Coronary artery (tissue), 2 donors: ENCODE data around the gene CAPS.
"Not testable (repeated sequence)": the region's sequence is repeated elsewhere in the genome, so short reads cannot be mapped to it uniquely, and the experiment has no call there.

Experiments
- DNase-seq: peaks from one replicate; pipeline ENCODE4 v3.0.0-alpha.2; 2017; ENCODE audit warnings: low spot score
- H3K27ac ChIP-seq, 2 donors: fragments of 200-600 bp; sonication (generic); one replicate each; pipeline ENCODE4 v1.5.1; 2016 to 2019
- H3K4me3 ChIP-seq: fragments of 200-600 bp; sonication (generic); 2 replicates; pipeline ENCODE4 v1.5.1; 2016; ENCODE audit warnings: mild to moderate bottlenecking, moderate library complexity
- CTCF ChIP-seq: fragments of 200-600 bp; sonication (generic); IDR thresholded peaks from one replicate; pipeline ENCODE4 v1.5.1; 2019; ENCODE audit warnings: antibody characterized with exemption

The CAPS gene

DNA sequence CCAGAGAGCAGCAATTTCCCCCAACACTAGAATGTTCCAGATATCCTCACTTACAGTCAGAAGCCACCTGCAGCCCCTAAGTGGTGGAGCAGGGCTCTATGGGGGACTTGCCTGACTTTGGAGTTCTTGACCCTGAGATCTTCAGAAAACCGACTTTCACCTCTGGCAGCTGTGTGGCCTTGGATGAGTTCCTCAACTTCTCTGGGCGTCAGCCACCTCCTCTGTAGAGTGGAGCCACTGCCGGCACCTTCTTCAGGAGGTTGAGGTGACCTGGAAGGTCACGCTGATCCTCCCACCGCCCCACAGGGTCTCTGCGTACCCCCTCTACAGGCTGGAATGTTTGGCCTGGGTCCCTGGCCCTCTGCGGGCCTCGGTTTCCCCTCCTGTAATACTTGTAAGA is 36.6 kb upstream of the CAPS start:
- no peak for TF ChIP-seq CTCF

DNA sequence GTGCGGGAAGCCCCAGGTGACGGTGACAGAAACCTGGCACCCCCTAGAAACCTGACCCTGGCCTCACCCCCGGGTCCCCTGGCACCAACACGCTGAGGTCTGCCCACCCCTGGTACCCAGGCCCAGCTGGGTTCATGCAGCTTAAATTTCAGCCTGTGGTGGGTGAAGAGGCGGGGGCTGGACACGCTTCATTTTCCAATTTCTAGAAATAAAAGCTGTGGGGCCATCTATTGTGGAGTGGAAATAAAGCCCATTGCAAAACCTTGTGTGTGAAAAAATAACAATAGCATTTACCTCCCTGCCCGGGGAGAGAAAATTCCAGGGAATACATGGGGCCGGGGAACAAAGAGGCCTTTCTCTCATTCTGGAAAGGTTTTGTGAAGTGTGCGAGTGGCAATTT is 36.2 kb upstream of the CAPS start:
- no peak for DNase-seq
- no peak for TF ChIP-seq CTCF
- Histone ChIP-seq H3K4me3 (no peak overlapping the region), H3K27ac (no peak overlapping the region)

More for the DNA sequence above, 36.6 kb upstream of the CAPS start:
- no peak overlapping the region for H3K4me3 ChIP-seq
- H3K27ac ChIP-seq = no peak overlapping the region
- no peak for DNase-seq

DNA sequence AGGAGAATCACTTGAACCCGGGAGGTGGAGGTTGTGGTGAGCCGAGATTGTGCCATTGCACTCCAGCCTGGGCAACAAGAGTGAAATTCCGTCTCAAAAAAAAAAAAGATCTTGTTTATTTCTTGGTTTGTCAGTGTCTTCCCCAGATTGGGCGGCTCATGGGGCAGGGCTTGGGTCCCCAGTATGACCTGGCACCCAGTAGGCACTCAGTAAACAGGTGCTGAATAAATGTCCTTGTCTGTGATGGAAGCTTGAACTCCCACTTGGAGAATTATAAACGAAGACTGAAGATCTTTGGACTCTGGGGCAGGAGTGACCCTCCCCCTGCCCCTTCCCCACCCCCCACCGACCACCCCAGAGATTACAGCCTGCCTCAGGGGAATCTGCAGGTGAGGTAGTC is 33.9 kb upstream of the CAPS start:
- H3K27ac ChIP-seq = no peak overlapping the region
- no peak overlapping the region for H3K4me3 ChIP-seq
- no peak for DNase-seq
- TF ChIP-seq CTCF = no peak

DNA sequence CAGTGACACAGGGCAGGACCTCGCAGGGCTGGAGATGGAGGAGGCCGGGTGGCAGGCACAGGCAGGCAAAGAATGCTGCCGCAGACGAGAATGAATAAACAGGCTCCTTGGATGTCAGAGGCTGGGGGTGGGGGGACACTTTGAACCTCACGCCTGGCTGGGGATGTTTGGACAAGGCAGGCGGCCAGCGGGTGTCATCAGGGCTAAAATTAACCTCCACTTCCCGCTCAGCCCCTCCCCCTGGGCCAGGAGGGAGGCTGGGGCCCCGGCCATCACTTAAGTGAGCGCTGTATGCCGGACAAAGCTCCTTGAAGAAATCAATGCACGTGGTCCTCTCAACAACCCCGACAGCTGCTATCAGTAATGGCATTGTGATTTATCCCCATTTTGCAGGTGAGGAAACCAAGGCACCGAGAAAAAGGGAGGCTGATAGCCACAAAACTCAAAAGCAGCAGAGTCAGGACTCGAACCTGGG is 33.4 kb upstream of the CAPS start:
- H3K27ac ChIP-seq = no peak overlapping the region
- no peak overlapping the region for H3K4me3 ChIP-seq
- no peak for DNase-seq
- TF ChIP-seq CTCF = no peak

GRCh38 chr19:5881543-5882299 is 32.3 kb upstream of the CAPS start:
- DNase-seq = no peak
- Histone ChIP-seq H3K4me3 (no peak overlapping the region), H3K27ac (no peak overlapping the region)
- TF ChIP-seq CTCF = no peak

DNA sequence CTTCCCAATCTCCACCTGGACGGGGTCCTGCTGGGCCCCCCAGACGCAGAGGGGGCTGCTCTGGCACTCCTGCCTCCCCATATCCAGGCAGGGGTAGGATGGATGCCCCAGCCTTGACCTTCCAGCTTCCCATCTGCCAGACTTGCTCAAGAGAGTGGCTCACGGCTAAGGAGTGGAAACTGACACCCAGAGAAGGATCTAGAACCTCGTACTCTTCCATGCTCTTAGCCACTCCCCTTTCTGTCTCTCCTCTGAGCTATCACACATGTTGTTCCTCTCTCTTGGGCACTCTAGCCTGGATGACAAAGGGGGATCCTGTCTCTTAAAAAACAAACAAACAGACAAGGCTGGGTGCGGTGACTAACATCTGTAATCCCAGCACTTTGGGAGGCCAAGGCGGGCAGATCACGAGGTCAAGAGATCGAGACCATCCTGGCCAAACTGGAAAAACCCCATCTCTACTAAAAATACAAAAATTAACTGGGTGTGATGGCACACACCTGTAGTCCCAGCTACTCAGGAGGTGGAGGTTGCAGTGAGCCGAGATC is 31.6 kb upstream of the CAPS start:
- Histone ChIP-seq H3K27ac (no peak overlapping the region), H3K4me3 (no peak overlapping the region)
- DNase-seq = no peak
- TF ChIP-seq CTCF = no peak

DNA sequence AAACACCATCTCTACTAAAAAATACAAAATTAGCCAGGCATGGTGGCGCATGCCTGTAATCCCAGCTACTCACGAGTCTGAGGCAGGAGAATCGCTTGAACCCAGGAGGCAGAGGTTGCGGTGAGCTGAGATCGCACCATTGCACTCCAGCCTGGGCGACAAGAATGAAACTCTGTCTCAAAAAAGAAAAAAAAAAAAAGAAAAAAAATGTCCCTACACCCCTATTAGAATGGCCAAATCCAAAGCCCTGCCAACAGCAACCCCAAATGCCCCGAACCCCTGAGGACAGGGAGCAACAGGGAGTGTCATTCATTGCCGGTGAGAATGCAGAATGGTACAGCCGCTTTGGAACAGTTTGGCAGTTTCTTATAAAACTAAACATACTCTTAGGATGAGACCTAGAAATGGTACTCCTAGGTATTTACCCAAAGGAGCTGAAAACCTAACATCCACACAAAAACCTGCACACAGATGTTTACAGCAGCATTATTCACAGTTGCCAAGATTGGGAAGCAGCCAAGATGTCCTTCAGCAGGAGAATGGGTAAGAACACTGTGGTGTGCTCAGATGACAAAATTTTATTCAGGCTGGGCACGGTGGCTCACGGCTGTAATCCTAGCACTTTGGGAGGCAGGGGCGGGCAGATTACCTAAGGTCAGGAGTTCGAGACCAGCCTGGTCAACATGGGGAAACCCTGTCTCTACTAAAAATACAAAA is 30.7 kb upstream of the CAPS start:
- H3K4me3 ChIP-seq, H3K27ac ChIP-seq, DNase-seq: not testable (repeated sequence)

DNA sequence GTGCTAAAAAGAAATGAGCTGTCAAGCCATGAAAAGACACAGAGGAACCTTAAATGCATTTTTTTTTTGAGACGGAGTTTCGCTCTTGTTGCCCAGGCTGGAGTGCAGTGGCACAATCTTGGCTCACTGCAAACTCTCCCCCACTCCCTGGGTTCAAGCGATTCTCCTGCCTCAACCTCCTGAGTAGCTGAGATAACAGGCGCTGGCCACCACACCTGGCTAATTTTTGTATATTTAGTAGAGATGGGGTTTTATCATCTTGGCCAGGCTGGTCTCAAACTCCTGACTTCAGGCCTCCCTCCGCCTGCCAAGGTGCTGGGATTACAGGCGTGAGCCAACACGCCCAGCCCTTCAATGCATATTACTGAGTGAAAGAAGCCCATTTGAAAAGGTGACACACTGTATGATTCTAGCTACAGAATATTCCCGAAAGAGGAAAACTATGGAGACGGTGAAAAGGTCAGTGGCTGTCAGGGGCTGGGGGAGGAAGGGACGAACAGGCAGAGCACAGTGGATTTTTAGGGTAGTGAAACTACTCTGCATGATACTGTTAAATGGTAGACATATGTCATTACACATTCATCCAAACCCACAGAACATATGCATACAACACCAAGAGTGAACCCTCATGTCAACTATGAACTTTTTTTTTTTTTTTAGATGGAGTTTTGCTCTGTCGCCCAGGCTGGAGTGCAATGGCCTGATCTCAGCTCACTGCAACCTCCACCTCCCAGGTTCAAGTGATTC is 29.8 kb upstream of the CAPS start:
- not testable (repeated sequence) for H3K27ac ChIP-seq, DNase-seq, H3K4me3 ChIP-seq
